Hepatic stellate cell (primary cell): ENCODE results near the gene KANSL1.

Experiments used
- DNase-seq: peaks from one replicate; pipeline ENCODE4 v3.0.0; 2011; ENCODE audit warnings: low spot score

KANSL1 gene

GRCh38 chr17:46039592-46040186 is 153.5 kb downstream of the KANSL1 start:
- DNase-seq = no peak

- no peak for DNase-seq
These were observed 154.3 kb downstream of the KANSL1 start for GRCh38 chr17:46038937-46039336.

- DNase-seq = no peak
These were observed 154.8 kb downstream of the KANSL1 start for GRCh38 chr17:46038414-46038813.

GRCh38 chr17:46037722-46038255 is 155.4 kb downstream of the KANSL1 start:
- no peak for DNase-seq

- DNase-seq = no peak
These were observed 156.7 kb downstream of the KANSL1 start for GRCh38 chr17:46036491-46036890.

- no peak for DNase-seq
These were observed 158.0 kb downstream of the KANSL1 start for GRCh38 chr17:46035112-46035818.

- DNase-seq = no peak
These were observed 159.8 kb downstream of the KANSL1 start for GRCh38 chr17:46033392-46033791.

GRCh38 chr17:46032909-46033308 is 160.3 kb downstream of the KANSL1 start:
- no peak for DNase-seq

- no peak for DNase-seq
These were observed 161.3 kb downstream of the KANSL1 start for GRCh38 chr17:46031920-46032319.

GRCh38 chr17:46031440-46031839 is 161.8 kb downstream of the KANSL1 start:
- DNase-seq = no peak

GRCh38 chr17:46030752-46031151 is 162.5 kb downstream of the KANSL1 start:
- no peak for DNase-seq

- DNase-seq = no peak
These were observed 163.6 kb downstream of the KANSL1 start for GRCh38 chr17:46029627-46030026.

GRCh38 chr17:46028981-46029565 is 164.2 kb downstream of the KANSL1 start:
- DNase-seq = no peak

GRCh38 chr17:46028374-46028773 is 164.9 kb downstream of the KANSL1 start:
- no peak for DNase-seq

- DNase-seq = no peak
These were observed 165.3 kb downstream of the KANSL1 start for GRCh38 chr17:46027976-46028325.

GRCh38 chr17:46027048-46027975 is 165.9 kb downstream of the KANSL1 start:
- no peak for DNase-seq

- no peak for DNase-seq
These were observed 166.8 kb downstream of the KANSL1 start for GRCh38 chr17:46026166-46027047.

GRCh38 chr17:46025510-46026165 is 167.6 kb downstream of the KANSL1 start:
- DNase-seq = no peak

GRCh38 chr17:46025060-46025459 is 168.2 kb downstream of the KANSL1 start:
- no peak for DNase-seq

- no peak for DNase-seq
These were observed 168.6 kb downstream of the KANSL1 start for GRCh38 chr17:46024590-46024989.
